ENCODE results near the gene ELK4.

- no peak for TF ChIP-seq EP300 (IDR thresholded peaks at IDR 0.05)
- no peak for TF ChIP-seq POLR2A (IDR thresholded peaks at IDR 0.05)
- no peak for TF ChIP-seq CTCF (IDR thresholded peaks at IDR 0.05)
Measured at GRCh38 chr1:205580140-205580922, 51.5 kb downstream of the ELK4 start.

Measured in ovary (tissue), 3 donors.